GM18502 (cell line): Measurements from ENCODE around the gene ABCA6.

Experiments
- ATAC-seq: cut with Tn5 transposase; IDR thresholded peaks from one replicate; pipeline ENCODE4 v1.9.1; 2021; ENCODE audit warnings: mild to moderate bottlenecking; ENCODE audit not compliant: unreplicated experiment, poor library complexity

The ABCA6 gene

DNA sequence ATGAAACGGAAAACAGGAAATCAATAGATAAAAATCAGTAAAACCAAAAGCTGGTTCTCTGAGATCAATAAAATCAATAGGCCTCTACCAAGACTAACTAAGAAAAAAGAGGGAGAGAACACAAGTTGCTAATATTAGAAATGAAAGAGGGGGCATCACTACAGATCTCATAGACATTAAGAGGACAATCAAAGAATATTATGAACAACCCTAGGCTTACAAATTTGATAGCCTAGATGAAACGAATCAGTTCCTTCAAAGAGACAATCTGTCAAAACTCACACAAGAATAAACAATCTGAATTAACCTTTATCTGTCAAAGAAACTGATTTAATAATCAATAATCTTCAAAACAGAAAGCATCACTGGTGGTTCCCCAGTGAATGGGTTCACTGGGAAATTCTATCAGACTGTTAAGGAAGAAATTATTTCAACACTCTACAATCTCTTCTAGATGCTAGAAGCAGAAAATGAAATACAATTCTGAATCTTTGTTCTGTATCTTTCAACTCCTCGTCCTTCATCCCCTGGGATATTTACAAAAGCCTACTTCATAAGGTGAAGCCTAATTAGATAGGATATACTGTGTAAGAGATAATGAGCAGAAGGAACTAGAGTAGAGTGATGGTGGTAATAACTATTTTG lies 85.4 kb downstream of the ABCA6 start:
- ATAC-seq, result no peak

DNA sequence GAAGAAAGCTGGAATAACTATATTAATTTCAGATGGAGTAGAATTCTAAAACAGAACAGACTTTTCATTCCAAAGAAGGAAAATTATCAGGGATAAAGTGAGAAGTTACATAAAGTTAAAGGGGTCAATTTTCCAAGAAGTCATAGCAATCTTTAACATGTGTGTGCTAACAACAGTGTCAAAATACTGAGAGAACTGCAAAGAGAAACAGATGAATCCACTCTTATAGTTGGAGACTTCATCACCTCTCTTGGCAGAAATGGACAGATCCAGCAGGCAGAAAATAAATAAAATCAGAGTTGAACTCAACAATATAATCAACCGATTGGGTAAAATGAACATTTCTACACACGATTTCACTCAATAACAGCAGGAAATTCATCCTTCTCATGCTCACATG lies 86.4 kb downstream of the ABCA6 start:
- no peak for ATAC-seq

DNA sequence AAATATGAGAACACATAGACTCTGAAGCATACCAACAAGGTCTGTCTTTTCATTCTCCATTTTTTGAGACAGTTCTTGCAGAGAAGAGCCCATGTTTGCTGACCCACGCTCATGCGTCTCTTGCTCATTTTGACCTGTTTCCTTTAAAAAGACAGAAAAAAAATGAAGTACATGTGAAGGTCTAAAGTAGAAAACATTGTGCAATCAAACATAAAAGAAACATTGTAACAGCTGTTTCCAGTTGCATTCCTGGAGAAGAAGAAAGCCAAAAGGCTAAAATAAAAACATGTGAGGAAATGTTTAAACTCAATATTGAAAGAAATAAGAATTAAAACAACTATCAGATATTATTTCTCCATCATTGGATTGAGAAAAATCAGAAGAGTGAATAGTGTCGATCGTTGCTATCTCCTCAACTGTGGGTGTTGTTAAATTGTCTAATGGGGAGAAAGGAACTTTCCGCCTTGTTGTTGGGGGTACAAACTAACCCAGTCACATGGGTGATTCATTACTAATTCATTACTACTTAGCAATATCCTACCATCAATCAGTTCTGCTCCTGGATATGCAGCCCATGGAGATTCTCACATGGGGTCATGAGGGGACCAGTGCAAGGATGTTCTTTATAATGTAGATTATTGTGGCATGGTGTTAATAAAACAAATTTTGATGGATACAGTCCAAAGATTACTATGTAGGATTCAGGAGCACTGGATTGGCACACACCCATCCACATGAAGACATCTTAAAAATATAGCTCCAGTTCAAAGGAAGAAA lies 90.5 kb downstream of the ABCA6 start:
- no peak for ATAC-seq

DNA sequence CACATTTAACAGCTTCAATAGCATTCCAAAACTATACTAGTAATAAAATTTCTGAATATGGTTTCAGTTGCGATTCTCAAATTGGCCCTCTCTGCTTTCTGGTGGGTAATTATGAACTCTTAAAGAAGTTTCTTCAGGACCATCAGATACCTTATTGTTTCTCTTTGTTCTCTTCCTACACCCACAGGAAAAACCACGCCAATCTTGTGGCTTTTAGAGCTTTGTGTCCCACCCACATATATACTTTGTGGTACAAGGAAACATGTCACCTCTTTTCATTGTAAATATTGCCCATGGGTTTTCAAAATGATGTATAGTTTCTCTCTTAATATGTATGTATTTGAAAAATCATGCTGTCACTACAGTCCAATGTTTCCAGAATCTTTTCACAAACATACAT lies 93.1 kb downstream of the ABCA6 start:
- ATAC-seq, result no peak

DNA sequence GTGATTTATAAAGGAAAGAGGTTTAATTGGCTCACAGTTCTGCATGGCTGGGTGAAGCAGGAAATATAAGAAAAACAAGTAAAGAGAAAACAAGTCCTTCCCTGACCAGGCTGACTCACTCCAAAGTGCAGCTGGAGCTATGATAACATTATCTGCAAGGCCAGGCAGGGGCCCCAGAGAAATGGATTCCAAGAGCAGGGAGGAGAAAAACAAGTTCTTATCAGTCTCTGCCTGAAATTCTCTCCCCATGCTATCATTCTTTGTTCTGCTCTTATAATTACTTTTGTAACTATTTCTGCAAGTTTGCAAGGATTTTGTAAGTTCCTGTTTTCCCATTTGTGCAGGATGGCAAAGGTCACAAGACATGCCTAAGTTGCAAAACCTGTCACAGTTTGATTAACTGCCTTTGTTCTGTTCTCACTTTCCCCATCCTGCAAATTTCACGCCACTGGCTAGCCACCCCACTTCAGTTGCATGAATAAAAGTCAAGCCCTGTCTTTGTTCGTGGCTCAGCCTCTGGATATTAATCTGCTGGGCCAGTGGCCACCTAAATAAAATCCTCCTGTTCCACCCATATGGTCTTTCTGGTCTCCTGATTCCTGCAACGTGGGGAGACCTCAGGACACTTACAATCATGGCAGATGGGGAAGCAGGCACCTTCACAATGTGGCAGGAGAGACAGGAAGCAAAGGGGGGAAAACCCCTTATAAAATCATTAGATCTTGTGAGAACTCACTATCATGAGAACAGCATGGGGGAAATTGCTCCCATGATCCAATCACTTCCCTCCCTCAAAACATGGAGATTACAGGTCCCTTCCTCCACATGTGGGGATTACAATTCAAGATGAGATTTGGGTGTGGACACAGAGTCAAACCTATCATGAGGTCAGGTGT lies 94.1 kb downstream of the ABCA6 start:
- no peak for ATAC-seq

DNA sequence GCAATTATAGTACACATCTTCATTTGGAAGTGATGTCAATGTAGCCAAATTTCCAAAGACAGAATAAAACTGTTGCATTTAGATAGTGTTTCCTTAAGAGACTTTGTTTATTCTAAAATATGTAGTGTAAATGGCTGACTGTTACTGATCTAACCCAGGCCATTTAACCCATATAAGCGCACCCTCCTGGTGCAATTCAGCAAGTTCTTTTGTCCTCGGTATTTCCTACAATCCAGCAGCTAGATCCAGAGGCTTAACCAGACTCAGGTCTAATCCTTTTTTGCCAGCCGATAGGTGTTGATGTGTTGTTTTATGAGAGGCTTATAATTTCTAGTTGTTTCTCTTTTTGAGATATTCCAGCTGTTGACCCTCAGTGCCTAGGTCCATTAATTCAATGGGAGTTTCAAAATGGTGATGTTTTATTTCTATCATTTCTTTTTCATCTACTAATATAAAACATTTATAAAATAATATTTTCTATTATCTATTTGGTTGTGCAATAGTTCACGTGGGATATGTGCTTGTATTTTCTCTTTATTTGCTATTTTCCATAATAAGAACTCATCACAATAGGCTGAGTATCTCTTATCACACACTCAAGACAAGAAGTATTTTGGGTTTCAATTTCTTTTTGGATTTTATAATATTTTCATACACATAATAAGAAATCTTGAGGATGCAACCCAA lies 95.4 kb downstream of the ABCA6 start:
- ATAC-seq, result no peak

DNA sequence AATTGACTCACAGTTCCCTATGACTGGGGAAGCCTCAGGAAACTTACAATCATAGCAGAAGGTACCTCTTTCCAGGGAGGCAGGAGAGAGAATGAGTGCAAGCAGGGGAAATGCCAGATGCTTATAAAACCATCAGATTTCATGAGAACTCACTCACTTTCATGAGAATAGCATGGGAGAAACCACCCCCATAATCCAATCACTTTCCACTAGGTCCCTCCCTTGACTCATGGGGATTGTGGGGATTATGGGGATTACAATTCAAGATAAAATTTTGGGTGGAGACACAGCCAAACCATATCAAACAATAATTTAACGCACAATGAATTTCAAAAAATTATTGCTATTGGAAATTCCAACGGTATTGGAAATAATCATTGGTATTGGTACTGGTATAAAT lies 96.0 kb downstream of the ABCA6 start:
- ATAC-seq, result no peak

DNA sequence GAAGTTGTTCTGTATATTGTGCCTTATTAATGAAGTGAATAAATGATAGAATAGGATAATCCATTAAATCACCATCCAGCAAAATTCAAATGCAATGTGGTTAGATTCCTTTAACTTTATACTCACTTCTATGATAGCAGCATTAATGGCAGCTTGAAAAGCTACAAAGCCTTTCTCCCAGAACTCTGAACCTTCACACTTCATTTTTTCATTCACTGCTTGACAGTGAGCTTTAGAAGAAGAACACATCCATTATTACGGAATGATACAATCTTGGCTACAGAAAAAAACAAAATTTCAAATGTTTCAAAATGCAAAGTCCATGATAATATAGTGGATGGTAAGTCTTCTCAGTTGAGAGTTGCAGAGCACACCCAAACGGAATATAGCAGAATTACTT lies 97.3 kb downstream of the ABCA6 start:
- no peak for ATAC-seq

DNA sequence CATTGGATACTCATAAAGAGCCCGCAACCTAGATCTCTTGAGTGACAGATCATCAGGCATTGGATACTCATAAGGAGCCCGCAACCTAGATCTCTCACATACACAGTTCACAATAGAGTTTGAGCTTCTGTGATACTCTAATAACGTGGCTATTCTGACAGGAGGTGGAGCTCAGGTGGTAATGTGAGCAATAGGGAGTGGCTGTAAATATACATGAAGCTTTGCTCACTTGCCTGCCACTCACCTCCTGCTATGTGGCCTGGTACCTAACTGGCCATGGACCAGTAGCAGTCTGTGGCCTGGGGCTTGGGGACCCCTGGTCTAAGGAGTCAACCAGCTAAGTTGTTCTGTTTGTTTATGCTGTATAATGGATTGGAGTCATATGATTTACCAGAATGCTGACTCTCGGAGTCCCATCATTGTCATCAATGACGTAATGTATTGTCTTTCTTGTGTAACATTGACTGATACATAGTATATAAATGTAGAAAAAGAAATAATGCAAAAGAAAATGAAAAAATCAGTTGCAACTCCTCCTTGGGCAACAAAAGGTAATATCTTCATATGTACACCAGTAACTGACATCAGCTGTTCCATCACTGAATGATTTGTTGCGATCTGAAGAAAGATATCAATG lies 98.5 kb downstream of the ABCA6 start:
- no peak for ATAC-seq

DNA sequence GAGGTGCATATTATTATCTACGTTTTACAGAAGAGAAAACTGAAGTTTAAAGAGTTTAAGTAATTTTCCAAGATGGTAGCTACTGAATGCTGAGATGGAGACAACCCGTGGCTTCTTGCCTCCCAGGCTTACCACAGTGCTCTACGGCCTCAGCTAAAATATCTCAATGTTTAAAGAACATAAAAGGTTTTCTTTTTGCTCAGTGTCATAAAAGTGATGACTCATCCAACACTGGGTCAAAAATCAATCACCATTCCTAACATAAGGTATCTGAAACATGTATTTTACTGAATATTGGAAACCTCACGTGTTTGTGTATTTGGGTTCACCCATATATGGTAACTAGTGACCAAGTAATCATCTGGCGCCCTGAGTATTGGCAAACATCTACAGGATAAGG lies 99.4 kb downstream of the ABCA6 start:
- no peak for ATAC-seq

DNA sequence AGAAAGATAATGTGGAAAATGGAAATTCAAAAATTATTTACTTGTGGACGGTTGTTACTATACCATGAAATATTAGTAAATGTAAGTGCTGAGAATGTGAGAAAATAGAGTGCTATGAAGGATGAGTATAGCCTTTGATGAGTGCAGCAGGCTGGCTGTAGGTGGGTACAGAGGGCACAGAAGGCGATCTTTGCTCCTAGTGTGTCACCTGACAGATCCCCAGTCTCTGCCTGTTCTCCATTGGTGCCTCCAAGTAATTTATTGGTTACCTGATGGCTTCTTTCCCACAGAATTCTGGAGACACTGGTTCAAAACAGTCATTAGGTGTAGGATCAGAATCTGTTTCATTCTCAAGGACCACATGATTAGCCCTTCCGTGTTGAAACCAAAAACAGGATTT lies 109.9 kb downstream of the ABCA6 start:
- ATAC-seq, result no peak

DNA sequence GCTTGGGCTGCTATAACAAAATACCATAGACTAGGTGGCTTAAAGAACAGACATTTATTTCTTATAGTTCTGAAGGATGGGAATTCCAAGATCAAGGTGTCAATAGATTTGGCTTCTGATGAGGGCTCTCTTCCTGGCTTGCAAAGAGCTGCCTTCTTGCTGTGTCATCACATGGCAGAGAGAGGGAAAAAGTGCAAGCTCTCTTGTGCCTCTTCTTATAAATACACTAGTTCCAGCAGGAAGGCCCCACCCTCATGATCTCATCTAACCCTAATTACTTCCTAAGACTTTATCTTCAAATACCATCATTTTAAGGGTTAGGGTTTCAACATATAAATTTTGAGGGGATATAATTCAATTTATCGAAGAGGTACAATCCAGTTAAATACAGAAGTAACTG lies 111.5 kb downstream of the ABCA6 start:
- no peak for ATAC-seq
